Nephron (organoid): ENCODE measurements around the gene COPS7A.

Source experiments
- H3K27ac Mint-ChIP-seq, 3 experiments: 2 replicates each; pipeline ENCODE4 v1.8.0; 2020; ENCODE audit warnings: mixed read lengths in 3 of 3, mild to moderate bottlenecking in 2 of 3, moderate library complexity in 1 of 3
- H3K27me3 Mint-ChIP-seq: 2 replicates; pipeline ENCODE4 v1.8.0; 2021; ENCODE audit warnings: low read depth, mild to moderate bottlenecking, moderate library complexity, mixed read lengths
- H3K36me3 Mint-ChIP-seq: 2 replicates; pipeline ENCODE4 v1.8.0; 2020; ENCODE audit warnings: low read depth, mixed read lengths
- H3K4me1 Mint-ChIP-seq: 2 replicates; pipeline ENCODE4 v1.8.0; 2020; ENCODE audit warnings: mixed read lengths
- H3K4me3 Mint-ChIP-seq, 3 experiments: 2 replicates each; pipeline ENCODE4 v1.8.0; 2020; ENCODE audit warnings: mild to moderate bottlenecking in 3 of 3, mixed read lengths in 3 of 3, moderate library complexity in 2 of 3
- H3K9me3 Mint-ChIP-seq: 2 replicates; pipeline ENCODE4 v1.8.0; 2020; ENCODE audit warnings: mixed read lengths
- TF ChIP-seq, protein P1 (sequence below), 3 experiments: fragments of 200-600 bp; sonication (generic); IDR thresholded peaks; one replicate each; pipeline ENCODE4 v1.5.0; 2021; ENCODE audit warnings: antibody characterized with exemption in 3 of 3; ENCODE audit not compliant: unreplicated experiment in 3 of 3

The COPS7A gene

DNA sequence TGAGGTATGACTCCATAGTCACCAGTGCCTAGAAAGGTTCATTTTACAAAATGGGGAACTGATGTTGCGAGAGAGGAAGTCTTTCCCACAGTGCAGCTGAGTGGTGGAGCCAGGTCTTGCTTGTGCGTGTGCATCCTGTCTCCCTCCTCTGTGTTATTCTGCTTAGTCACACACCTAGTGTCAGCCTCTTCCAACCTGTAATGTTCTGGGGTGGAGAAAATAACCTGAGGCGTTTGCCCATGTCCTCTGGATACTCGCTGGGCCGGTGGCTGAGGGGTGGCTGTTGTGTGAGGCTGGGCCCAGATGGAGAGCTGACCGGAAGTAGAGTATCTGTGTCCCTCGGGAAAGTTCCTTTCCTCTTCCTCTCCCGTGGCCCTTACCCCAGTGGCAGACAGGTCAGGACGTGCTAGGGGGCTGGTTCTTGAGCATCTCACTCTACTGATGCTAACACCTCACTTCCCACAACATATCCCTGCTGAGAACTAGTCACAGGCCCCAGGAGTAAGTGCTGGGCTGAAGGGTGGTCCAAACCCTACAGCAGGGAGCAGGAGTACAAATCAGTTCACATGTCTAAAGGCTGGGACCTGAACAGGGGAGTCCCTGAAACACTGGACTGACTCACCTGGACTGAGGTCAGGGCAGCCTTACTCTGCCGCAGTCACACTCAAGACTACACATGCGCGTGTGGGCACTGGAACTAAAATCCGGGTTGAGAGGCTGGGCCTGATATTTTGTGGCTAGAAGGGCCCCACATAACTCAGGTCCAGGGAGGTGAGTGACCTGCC is 22.1 kb downstream of the COPS7A start:
- Mint-ChIP-seq H3K27me3 (no peaks in the 10 kb centered on the region), H3K27ac (no peak overlapping the region), H3K4me1 (no peaks in the 10 kb centered on the region), H3K36me3 (peaks cover 46% of the 10 kb centered on the region), H3K9me3 (no peaks in the 10 kb centered on the region), H3K4me3 (no peak overlapping the region)
- TF ChIP-seq, protein P1, sequence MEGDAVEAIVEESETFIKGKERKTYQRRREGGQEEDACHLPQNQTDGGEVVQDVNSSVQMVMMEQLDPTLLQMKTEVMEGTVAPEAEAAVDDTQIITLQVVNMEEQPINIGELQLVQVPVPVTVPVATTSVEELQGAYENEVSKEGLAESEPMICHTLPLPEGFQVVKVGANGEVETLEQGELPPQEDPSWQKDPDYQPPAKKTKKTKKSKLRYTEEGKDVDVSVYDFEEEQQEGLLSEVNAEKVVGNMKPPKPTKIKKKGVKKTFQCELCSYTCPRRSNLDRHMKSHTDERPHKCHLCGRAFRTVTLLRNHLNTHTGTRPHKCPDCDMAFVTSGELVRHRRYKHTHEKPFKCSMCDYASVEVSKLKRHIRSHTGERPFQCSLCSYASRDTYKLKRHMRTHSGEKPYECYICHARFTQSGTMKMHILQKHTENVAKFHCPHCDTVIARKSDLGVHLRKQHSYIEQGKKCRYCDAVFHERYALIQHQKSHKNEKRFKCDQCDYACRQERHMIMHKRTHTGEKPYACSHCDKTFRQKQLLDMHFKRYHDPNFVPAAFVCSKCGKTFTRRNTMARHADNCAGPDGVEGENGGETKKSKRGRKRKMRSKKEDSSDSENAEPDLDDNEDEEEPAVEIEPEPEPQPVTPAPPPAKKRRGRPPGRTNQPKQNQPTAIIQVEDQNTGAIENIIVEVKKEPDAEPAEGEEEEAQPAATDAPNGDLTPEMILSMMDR (IDR thresholded peaks at IDR 0.05; ENCODE audit: unreplicated experiment in 3 of 3) = no peak

DNA sequence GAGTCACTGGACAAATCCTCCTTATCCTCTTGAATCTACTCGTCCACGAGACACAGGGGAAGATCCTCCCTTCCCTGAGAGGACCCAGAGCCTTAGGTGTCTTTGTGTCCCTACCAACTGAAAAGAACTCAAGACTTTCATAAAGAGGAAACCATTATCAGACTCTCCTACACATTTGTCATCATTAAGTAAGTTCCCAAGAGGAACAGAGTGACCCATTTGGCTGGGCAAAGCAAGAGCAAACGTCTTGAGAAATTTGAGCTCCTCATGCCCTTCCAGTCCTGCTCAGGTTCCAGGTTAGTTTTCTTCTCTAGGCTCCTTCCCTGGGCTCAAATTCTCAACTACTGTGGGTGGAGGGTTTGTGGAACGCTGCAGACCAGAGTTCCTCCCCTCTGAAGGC is 23.4 kb downstream of the COPS7A start:
- TF ChIP-seq, protein P1 (IDR thresholded peaks at IDR 0.05; ENCODE audit: unreplicated experiment in 3 of 3) = no peak
- H3K27me3 Mint-ChIP-seq = no peaks in the 10 kb centered on the region
- H3K4me1 Mint-ChIP-seq = peaks cover 5% of the 10 kb centered on the region
- peaks cover 59% of the 10 kb centered on the region for H3K36me3 Mint-ChIP-seq
- peak overlapping the region in 1 of 3 experiments; percentile 15 for H3K27ac Mint-ChIP-seq
- H3K4me3 Mint-ChIP-seq = no peak overlapping the region
- H3K9me3 Mint-ChIP-seq = no peaks in the 10 kb centered on the region

DNA sequence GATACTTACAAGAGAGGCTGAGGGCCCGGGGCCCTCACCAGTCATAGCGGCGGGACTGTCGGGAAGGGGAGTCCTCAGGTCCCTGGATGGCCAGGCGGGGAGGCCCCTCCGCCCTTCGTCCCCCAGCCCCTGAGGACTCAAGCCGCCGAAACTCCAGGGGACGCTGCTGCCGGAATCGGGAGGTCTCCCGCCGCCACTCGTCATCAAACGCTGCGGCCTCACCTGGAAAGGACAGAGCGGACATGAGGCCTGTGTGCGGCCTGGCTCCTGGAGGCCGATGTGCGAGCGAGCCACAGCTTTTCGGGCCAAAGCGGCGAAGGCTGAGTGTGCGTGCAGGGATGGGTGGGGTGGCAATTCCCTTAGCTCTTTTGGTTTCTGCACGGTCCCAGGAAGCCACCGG is 24.9 kb downstream of the COPS7A start:
- H3K4me1 Mint-ChIP-seq = peaks cover 15% of the 10 kb centered on the region
- no peaks in the 10 kb centered on the region for H3K9me3 Mint-ChIP-seq
- TF ChIP-seq, protein P1 (IDR thresholded peaks at IDR 0.05; ENCODE audit: unreplicated experiment in 3 of 3) = no peak
- H3K4me3 Mint-ChIP-seq = peak overlapping the region in 2 of 3 experiments; percentile 46 to 62
- no peaks in the 10 kb centered on the region for H3K27me3 Mint-ChIP-seq
- H3K36me3 Mint-ChIP-seq = peaks cover 63% of the 10 kb centered on the region
- H3K27ac Mint-ChIP-seq = no peak overlapping the region

DNA sequence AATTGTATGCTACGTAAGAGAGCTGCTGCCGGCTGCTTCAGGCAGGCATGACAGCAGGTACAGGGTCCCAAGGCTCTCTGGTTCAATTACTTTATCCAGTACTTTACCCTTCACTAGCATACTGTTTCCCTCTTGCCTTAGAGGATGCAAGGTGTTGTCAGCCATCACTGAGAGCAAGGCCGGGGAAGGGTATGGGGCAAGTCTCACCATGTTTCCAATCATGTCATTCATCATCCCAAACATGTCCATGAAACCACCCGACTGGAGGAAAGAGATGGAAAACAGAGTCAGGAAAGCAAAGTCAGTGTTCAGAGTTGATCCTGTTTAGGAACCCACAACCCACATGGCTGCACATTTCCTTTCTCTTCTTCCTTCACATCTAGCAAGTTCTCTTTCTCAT is 26.7 kb downstream of the COPS7A start:
- Mint-ChIP-seq H3K9me3 (no peaks in the 10 kb centered on the region), H3K4me1 (peaks cover 26% of the 10 kb centered on the region), H3K36me3 (peaks cover 56% of the 10 kb centered on the region), H3K27ac (no peak overlapping the region), H3K4me3 (peak overlapping the region; percentile 33 to 62 (median 35)), H3K27me3 (no peaks in the 10 kb centered on the region)
- TF ChIP-seq, protein P1 (IDR thresholded peaks at IDR 0.05; ENCODE audit: unreplicated experiment in 3 of 3) = no peak

DNA sequence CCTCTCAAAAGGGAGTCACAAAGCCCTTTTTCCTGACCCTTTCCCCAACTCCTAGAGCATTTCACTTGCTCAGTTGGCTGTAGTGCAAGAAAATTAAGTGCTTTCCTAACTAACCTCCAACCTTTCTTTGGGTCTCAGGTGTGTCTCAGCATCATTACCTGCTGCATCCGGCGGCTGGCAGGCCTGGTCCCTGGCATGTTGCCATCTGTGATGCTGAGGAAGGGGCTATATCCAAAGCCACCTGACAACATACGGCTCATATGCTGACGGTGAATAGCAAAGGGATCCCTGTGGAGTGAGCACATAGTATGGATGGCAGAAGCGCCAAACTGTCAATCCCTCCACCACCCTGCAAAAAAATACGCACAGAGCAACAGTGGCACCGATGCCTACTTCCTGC is 27.9 kb downstream of the COPS7A start:
- H3K9me3 Mint-ChIP-seq = no peaks in the 10 kb centered on the region
- peak overlapping the region; percentile 99 for H3K27ac Mint-ChIP-seq
- peaks cover 26% of the 10 kb centered on the region for H3K4me1 Mint-ChIP-seq
- peak overlapping the region; percentile 96 to 99 (median 98) for H3K4me3 Mint-ChIP-seq
- H3K27me3 Mint-ChIP-seq = no peaks in the 10 kb centered on the region
- TF ChIP-seq, protein P1 (IDR thresholded peaks at IDR 0.05; ENCODE audit: unreplicated experiment in 3 of 3) = no peak
- peaks cover 51% of the 10 kb centered on the region for H3K36me3 Mint-ChIP-seq
